A549 (cell line): ENCODE measurements around the gene ZNF407. TPM values are rescaled to one million over a fixed set of nuclear protein-coding genes. Genes with fewer than 3 reads are reported as not detected.

Experiments
- ATAC-seq, 2 experiments: fragments of 200-7000 bp in 1 of 2; fragments of >200 bp in 1 of 2; cut with Nextera tagmentation in 1 of 2; cut with Tn5 transposase in 1 of 2; 3 replicates each; pipeline versions ENCODE4 v1.8.0 to v1.9.1; 2018 to 2020; ENCODE audit warnings: mild to moderate bottlenecking in 1 of 2, moderate library complexity in 1 of 2
- CTCF ChIA-PET: fragments of 300-600 bp; sonication (Branson Sonifier 250); formaldehyde crosslinking; extraction: SDS; loops from one replicate; lab custom pipeline; 2021; ENCODE audit warnings: antibody characterized with exemption, inconsistent platforms; lab: Yijun Ruan, JAX
- POLR2A ChIA-PET: fragments of 350-600 bp; formaldehyde crosslinking; extraction: SDS; loops from one replicate; lab custom pipeline; 2021; ENCODE audit warnings: antibody characterized with exemption, inconsistent platforms; lab: Yijun Ruan, JAX
- DNase-seq, 2 experiments: peaks; one replicate each; pipeline versions ENCODE4 v3.0.0 to v3.0.0-alpha.2; 2011 to 2016; ENCODE audit warnings: low read depth in 1 of 2, low spot score in 1 of 2
- FAIRE-seq: peaks from 2 replicates; lab custom pipeline; 2011; peaks lifted over from hg19 to GRCh38; lab: Jason Lieb, UNC
- H3K27ac ChIP-seq, 2 experiments: fragments of >200 bp; sonication (Bioruptor Twin); formaldehyde crosslinking; 3 replicates each; pipeline ENCODE4 v1.5.1; 2016 to 2017
- H3K4me1 ChIP-seq: fragments of >200 bp; sonication (Bioruptor Twin); formaldehyde crosslinking; 3 replicates; pipeline ENCODE4 v1.6.1; 2016
- H3K4me2 ChIP-seq: fragments of >200 bp; sonication (Bioruptor Twin); formaldehyde crosslinking; 3 replicates; pipeline ENCODE4 v1.6.1; 2016
- H3K4me3 ChIP-seq: fragments of >200 bp; sonication (Bioruptor Twin); formaldehyde crosslinking; 3 replicates; pipeline ENCODE4 v1.5.1; 2016
- H3K9me3 ChIP-seq: fragments of >200 bp; sonication (Bioruptor Twin); formaldehyde crosslinking; 3 replicates; pipeline ENCODE4 v1.6.1; 2016
- BCL3 ChIP-seq: fragments of >200 bp; sonication (Bioruptor Twin); formaldehyde crosslinking; IDR thresholded peaks from 3 replicates; pipeline ENCODE4 v1.6.1; 2016
- CBX2 ChIP-seq: fragments of 200-600 bp; sonication (generic); IDR thresholded peaks from 2 replicates; pipeline ENCODE4 v1.6.1; 2016; ENCODE audit warnings: low read depth, mild to moderate bottlenecking, borderline replicate concordance
- CBX8 ChIP-seq: fragments of 200-600 bp; sonication (generic); IDR thresholded peaks from 2 replicates; pipeline ENCODE4 v1.6.1; 2016
- CEBPB ChIP-seq, 2 experiments: fragments of >200 bp in 1 of 2; sonication (Bioruptor Twin) in 1 of 2; formaldehyde crosslinking in 1 of 2; IDR thresholded peaks; 2 replicates each; pipeline ENCODE4 v1.6.1; 2012 to 2016
- CHD2 ChIP-seq: fragments of 150-350 bp; IDR thresholded peaks from 2 replicates; pipeline ENCODE4 v1.6.1; 2014; ENCODE audit warnings: low read length; ENCODE audit not compliant: partially characterized antibody
- EHF ChIP-seq: fragments of 250-450 bp; sonication (Bioruptor Pico); IDR thresholded peaks from 2 replicates; pipeline ENCODE4 v1.5.0; 2020; ENCODE audit warnings: mild to moderate bottlenecking
- ESRRA ChIP-seq: fragments of 150-350 bp; IDR thresholded peaks from 2 replicates; pipeline ENCODE4 v1.6.1; 2014; ENCODE audit warnings: mild to moderate bottlenecking, low read length, borderline replicate concordance
- FOSL2 ChIP-seq, 2 experiments: fragments of 450-650 bp in 1 of 2; fragments of >200 bp in 1 of 2; sonication (Bioruptor Twin) in 1 of 2; formaldehyde crosslinking; IDR thresholded peaks; 2 replicates each; pipeline versions ENCODE4 v1.5.0 to v1.6.1; 2016 to 2020; ENCODE audit warnings: mild to moderate bottlenecking in 1 of 2, moderate library complexity in 1 of 2
- GATA3 ChIP-seq: IDR thresholded peaks from 2 replicates; pipeline ENCODE4 v1.6.1; 2012; ENCODE audit warnings: borderline replicate concordance
- HOXB5 ChIP-seq: fragments of 250-450 bp; sonication (Bioruptor Pico); IDR thresholded peaks from 2 replicates; pipeline ENCODE4 v1.5.0; 2020; ENCODE audit warnings: mild to moderate bottlenecking, moderate library complexity
- JUN ChIP-seq, 2 experiments: fragments of >200 bp; sonication (Bioruptor Twin); formaldehyde crosslinking; IDR thresholded peaks; 2 replicates in 1 of 2; 3 replicates in 1 of 2; pipeline ENCODE4 v1.6.1; 2016 to 2017
- KDM5A ChIP-seq: fragments of 200-600 bp; sonication (generic); IDR thresholded peaks from 2 replicates; pipeline ENCODE4 v1.6.1; 2016; ENCODE audit warnings: antibody characterized with exemption, mild to moderate bottlenecking
- MAFK ChIP-seq: fragments of 450-650 bp; IDR thresholded peaks from 2 replicates; pipeline ENCODE4 v1.6.1; 2014; ENCODE audit not compliant: partially characterized antibody
- MAZ ChIP-seq: fragments of 150-350 bp; IDR thresholded peaks from 2 replicates; pipeline ENCODE4 v1.6.1; 2014; ENCODE audit warnings: antibody characterized with exemption, low read depth, low read length, borderline replicate concordance
- MYC ChIP-seq: IDR thresholded peaks from 2 replicates; pipeline ENCODE4 v1.6.1; 2012; ENCODE audit warnings: mild to moderate bottlenecking, inconsistent platforms, low read length, improper control_type of control experiment, borderline replicate concordance
- NPAS2 ChIP-seq: fragments of 250-450 bp; sonication (Bioruptor Pico); IDR thresholded peaks from 2 replicates; pipeline ENCODE4 v1.8.0; 2022; ENCODE audit warnings: mild to moderate bottlenecking, moderate library complexity, borderline replicate concordance
- NR3C1 ChIP-seq: fragments of >200 bp; sonication (Bioruptor Twin); formaldehyde crosslinking; IDR thresholded peaks from 3 replicates; pipeline ENCODE4 v1.6.1; 2017
- PHF8 ChIP-seq: fragments of 200-600 bp; sonication (generic); IDR thresholded peaks from 2 replicates; pipeline ENCODE4 v1.6.1; 2016; ENCODE audit warnings: low read depth, mild to moderate bottlenecking, antibody characterized with exemption, moderate library complexity, borderline replicate concordance
- POLR2A ChIP-seq: IDR thresholded peaks from 2 replicates; pipeline ENCODE4 v1.6.1; 2012; ENCODE audit warnings: mild to moderate bottlenecking, low read length
- POLR2AphosphoS2 ChIP-seq: conservative IDR thresholded peaks from 2 replicates; pipeline ENCODE4 v1.6.1; 2012; ENCODE audit warnings: low read length, improper control_type of control experiment, inconsistent platforms
- RCOR1 ChIP-seq: fragments of 150-350 bp; IDR thresholded peaks from 2 replicates; pipeline ENCODE4 v1.6.1; 2014; ENCODE audit warnings: antibody characterized with exemption, low read length, low read depth
- SMC3 ChIP-seq: fragments of >200 bp; sonication (Bioruptor Twin); formaldehyde crosslinking; IDR thresholded peaks from 3 replicates; pipeline ENCODE4 v1.6.1; 2018; ENCODE audit warnings: inconsistent platforms
- SREBF2 ChIP-seq: fragments of 450-650 bp; IDR thresholded peaks from 2 replicates; pipeline ENCODE4 v1.6.1; 2014; ENCODE audit warnings: mild to moderate bottlenecking, moderate library complexity
- TP53 ChIP-seq: fragments of 250-450 bp; sonication (Bioruptor Pico); IDR thresholded peaks from 2 replicates; pipeline ENCODE4 v1.5.0; 2021; ENCODE audit warnings: mild to moderate bottlenecking, moderate library complexity
- USF2 ChIP-seq: fragments of 450-650 bp; IDR thresholded peaks from 2 replicates; pipeline ENCODE4 v1.6.1; 2014; ENCODE audit warnings: antibody characterized with exemption
- ZFP36 ChIP-seq: fragments of 450-650 bp; IDR thresholded peaks from 2 replicates; pipeline ENCODE4 v1.6.1; 2014; ENCODE audit warnings: borderline replicate concordance; ENCODE audit not compliant: partially characterized antibody
- ZSCAN20 ChIP-seq: fragments of 250-450 bp; sonication (Bioruptor Pico); IDR thresholded peaks from 2 replicates; pipeline ENCODE4 v1.8.0; 2022; ENCODE audit warnings: mild to moderate bottlenecking, moderate library complexity
- WGBS: methylation state at CpG from one replicate; pipeline ENCODE4 v1.1.6; 2017; ENCODE audit errors: missing lambda C conversion rate; 5-methylcytosine and 5-hydroxymethylcytosine counted together
- polyA plus RNA-seq, 4 experiments: library from polyadenylated mRNA; depleted of rRNA in 3 of 4; stranded (reverse); fragments of >200 nt; fragmentation: RNase III in 1 of 4; extraction: RNeasy Plus Mini Kit Qiagen cat#74134 plus additional on column Dnase treatment in 1 of 4; gene quantifications; 2 replicates in 3 of 4; 3 replicates in 1 of 4; pipeline ENCODE4 v1.2.3, GENCODE V29; 2011 to 2017
- TF ChIP-seq, protein P1 (sequence below): fragments of 250-450 bp; sonication (Bioruptor Pico); IDR thresholded peaks from 2 replicates; pipeline ENCODE4 v1.5.0; 2021; ENCODE audit warnings: mild to moderate bottlenecking, moderate library complexity, borderline replicate concordance
- TF ChIP-seq, protein P2 (sequence below): fragments of 250-450 bp; sonication (Bioruptor Pico); IDR thresholded peaks from 2 replicates; pipeline ENCODE4 v1.5.0; 2020; ENCODE audit warnings: low read depth, mild to moderate bottlenecking, moderate library complexity
- TF ChIP-seq, protein P3 (sequence below): IDR thresholded peaks from 2 replicates; pipeline ENCODE4 v1.6.1; 2012; ENCODE audit warnings: low read depth, borderline replicate concordance
- TF ChIP-seq, protein P4 (sequence below): fragments of 200-600 bp; sonication (generic); IDR thresholded peaks from 2 replicates; pipeline ENCODE4 v1.6.1; 2016; ENCODE audit warnings: antibody characterized with exemption, mild to moderate bottlenecking, moderate library complexity

Gene ZNF407
- polyA plus RNA-seq, 2 of the 4 experiments (the other 2 are of a cell fraction) = 2.5 to 3.0 TPM

DNA sequence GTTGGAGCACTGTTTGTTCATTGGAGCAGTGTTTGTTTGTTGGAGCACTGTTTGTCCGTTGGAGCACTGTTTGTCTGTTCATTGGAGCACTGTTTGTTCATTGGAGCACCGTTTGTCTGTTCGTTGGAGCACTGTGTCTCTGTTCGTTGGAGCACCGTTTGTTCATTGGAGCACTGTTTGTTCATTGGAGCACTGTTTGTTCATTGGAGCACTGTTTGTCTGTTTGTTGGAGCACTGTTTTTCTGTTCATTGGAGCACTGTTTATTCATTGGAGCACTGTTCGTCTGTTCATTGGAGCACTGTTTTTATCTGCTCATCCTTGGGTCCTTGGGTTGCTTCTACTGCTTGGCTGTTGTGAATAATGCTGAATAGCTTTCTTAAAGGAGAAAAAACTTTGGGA lies 74.7 kb downstream of the ZNF407 start:
- ChIA-PET POLR2A (no interaction called here), CTCF (no interaction called here)
- WGBS = 78% methylated on average over 6 of the region's 6 CpGs

GRCh38 chr18:74674487-74674886 lies 76.8 kb downstream of the ZNF407 start:
- no peak overlapping the region for H3K4me2 ChIP-seq
- FAIRE-seq (no peak), DNase-seq (no peak), ATAC-seq (no peak)
- no peaks in the 10 kb centered on the region for H3K4me1 ChIP-seq
- peaks cover 12% of the 10 kb centered on the region; the same call in 2 of the 3 replicates for H3K9me3 ChIP-seq
- CTCF ChIA-PET = no interaction called here
- no peak overlapping the region for H3K27ac ChIP-seq
- 66% methylated on average over 2 of the region's 2 CpGs for WGBS
- H3K4me3 ChIP-seq = no peak overlapping the region
- POLR2A ChIA-PET = no interaction called here
- TF ChIP-seq POLR2A (no peak), CHD2 (no peak), SMC3 (no peak), ZFP36 (no peak), MAFK (no peak), MYC (no peak), CBX8 (no peak), USF2 (no peak), MAZ (no peak), CBX2 (no peak), POLR2AphosphoS2 (no peak), BCL3 (no peak), ZSCAN20 (CRISPR knock-in tag) (no peak), GATA3 (no peak)
- TF ChIP-seq, protein P1, sequence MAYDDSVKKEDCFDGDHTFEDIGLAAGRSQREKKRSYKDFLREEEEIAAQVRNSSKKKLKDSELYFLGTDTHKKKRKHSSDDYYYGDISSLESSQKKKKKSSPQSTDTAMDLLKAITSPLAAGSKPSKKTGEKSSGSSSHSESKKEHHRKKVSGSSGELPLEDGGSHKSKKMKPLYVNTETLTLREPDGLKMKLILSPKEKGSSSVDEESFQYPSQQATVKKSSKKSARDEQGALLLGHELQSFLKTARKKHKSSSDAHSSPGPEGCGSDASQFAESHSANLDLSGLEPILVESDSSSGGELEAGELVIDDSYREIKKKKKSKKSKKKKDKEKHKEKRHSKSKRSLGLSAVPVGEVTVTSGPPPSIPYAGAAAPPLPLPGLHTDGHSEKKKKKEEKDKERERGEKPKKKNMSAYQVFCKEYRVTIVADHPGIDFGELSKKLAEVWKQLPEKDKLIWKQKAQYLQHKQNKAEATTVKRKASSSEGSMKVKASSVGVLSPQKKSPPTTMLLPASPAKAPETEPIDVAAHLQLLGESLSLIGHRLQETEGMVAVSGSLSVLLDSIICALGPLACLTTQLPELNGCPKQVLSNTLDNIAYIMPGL (CRISPR knock-in tag) = no peak
- TF ChIP-seq, protein P2, sequence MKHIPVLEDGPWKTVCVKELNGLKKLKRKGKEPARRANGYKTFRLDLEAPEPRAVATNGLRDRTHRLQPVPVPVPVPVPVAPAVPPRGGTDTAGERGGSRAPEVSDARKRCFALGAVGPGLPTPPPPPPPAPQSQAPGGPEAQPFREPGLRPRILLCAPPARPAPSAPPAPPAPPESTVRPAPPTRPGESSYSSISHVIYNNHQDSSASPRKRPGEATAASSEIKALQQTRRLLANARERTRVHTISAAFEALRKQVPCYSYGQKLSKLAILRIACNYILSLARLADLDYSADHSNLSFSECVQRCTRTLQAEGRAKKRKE (CRISPR knock-in tag) = no peak
- TF ChIP-seq, protein P3, sequence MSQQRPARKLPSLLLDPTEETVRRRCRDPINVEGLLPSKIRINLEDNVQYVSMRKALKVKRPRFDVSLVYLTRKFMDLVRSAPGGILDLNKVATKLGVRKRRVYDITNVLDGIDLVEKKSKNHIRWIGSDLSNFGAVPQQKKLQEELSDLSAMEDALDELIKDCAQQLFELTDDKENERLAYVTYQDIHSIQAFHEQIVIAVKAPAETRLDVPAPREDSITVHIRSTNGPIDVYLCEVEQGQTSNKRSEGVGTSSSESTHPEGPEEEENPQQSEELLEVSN = no peak

More for the DNA sequence above, 74.7 kb downstream of the ZNF407 start:
- no peak for TF ChIP-seq SREBF2
- TF ChIP-seq, protein P4, sequence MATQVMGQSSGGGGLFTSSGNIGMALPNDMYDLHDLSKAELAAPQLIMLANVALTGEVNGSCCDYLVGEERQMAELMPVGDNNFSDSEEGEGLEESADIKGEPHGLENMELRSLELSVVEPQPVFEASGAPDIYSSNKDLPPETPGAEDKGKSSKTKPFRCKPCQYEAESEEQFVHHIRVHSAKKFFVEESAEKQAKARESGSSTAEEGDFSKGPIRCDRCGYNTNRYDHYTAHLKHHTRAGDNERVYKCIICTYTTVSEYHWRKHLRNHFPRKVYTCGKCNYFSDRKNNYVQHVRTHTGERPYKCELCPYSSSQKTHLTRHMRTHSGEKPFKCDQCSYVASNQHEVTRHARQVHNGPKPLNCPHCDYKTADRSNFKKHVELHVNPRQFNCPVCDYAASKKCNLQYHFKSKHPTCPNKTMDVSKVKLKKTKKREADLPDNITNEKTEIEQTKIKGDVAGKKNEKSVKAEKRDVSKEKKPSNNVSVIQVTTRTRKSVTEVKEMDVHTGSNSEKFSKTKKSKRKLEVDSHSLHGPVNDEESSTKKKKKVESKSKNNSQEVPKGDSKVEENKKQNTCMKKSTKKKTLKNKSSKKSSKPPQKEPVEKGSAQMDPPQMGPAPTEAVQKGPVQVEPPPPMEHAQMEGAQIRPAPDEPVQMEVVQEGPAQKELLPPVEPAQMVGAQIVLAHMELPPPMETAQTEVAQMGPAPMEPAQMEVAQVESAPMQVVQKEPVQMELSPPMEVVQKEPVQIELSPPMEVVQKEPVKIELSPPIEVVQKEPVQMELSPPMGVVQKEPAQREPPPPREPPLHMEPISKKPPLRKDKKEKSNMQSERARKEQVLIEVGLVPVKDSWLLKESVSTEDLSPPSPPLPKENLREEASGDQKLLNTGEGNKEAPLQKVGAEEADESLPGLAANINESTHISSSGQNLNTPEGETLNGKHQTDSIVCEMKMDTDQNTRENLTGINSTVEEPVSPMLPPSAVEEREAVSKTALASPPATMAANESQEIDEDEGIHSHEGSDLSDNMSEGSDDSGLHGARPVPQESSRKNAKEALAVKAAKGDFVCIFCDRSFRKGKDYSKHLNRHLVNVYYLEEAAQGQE = no peak
- no peak for TF ChIP-seq NPAS2
- TF ChIP-seq RCOR1 = no peak
- no peak for TF ChIP-seq KDM5A
- TF ChIP-seq HOXB5 (CRISPR knock-in tag) = no peak
- no peak for TF ChIP-seq JUN (IDR thresholded peaks at IDR 0.05)
- no peak for TF ChIP-seq TP53 (CRISPR knock-in tag)
- TF ChIP-seq FOSL2 (IDR thresholded peaks at IDR 0.05) = no peak
- no peak for TF ChIP-seq FOSL2 (CRISPR knock-in tag; IDR thresholded peaks at IDR 0.05)
- TF ChIP-seq CEBPB (IDR thresholded peaks at IDR 0.05) = no peak
- no peak for TF ChIP-seq ESRRA
- TF ChIP-seq POLR2AphosphoS2 = no peak
- no peak for TF ChIP-seq EHF (CRISPR knock-in tag)
- TF ChIP-seq GATA3 = no peak
- TF ChIP-seq PHF8 = no peak
- no peak for TF ChIP-seq BCL3
- no peak for TF ChIP-seq NR3C1
- TF ChIP-seq MYC = no peak
- no peak overlapping the region for H3K4me3 ChIP-seq
- FAIRE-seq (no peak), ATAC-seq (no peak), DNase-seq (no peak)
- H3K4me1 ChIP-seq = no peaks in the 10 kb centered on the region
- no peak overlapping the region for H3K27ac ChIP-seq
- peaks cover 6% of the 10 kb centered on the region; the same call in 1 of the 3 replicates for H3K9me3 ChIP-seq
- no peak overlapping the region for H3K4me2 ChIP-seq
